ENCODE results near the gene C2CD5. TPM values are rescaled to one million over a fixed set of nuclear protein-coding genes. Genes with fewer than 3 reads are reported as not detected.
"Not testable (repeated sequence)": the region's sequence is repeated elsewhere in the genome, so short reads cannot be mapped to it uniquely, and the experiment has no call there.

C2CD5 gene
- total RNA-seq, 2 experiments from 2014 or later: 29.5 to 31.6 TPM

DNA sequence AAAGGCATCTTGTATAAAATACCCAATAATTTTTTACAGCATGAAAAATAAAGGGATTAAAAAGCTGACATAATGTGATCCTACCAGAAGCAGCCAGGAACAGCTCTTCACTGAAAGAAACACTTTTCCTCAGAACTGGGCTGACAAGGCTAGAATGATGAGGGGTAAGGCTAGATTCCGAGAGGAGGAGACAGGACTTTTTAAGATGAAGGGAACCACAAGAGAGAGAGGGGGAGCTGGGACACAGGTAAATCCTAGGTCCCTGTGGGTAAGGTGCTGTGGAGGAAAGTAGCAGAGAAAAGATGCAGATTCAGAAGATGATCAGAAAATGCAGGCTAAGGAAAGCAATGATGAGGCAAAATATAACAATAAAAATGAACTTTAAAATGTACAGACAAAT, 29.5 kb downstream of the C2CD5 start:
- Mint-ChIP-seq H3K36me3 (ENCODE audit: low read depth) (peaks cover 18% of the 10 kb centered on the region), H3K9me3 (ENCODE audit: low read depth) (no peaks in the 10 kb centered on the region), H3K27ac (no peak overlapping the region), H3K27me3 (no peaks in the 10 kb centered on the region), H3K4me1 (no peaks in the 10 kb centered on the region), H3K4me3 (no peak overlapping the region)
- intact Hi-C loops (cut with DNase I, micrococcal nuclease): no loop called here
- DNase-seq (no peak), ATAC-seq (no peak)
- CTCF ChIA-PET: no interaction called here
- POLR2A ChIA-PET: no interaction called here

DNA sequence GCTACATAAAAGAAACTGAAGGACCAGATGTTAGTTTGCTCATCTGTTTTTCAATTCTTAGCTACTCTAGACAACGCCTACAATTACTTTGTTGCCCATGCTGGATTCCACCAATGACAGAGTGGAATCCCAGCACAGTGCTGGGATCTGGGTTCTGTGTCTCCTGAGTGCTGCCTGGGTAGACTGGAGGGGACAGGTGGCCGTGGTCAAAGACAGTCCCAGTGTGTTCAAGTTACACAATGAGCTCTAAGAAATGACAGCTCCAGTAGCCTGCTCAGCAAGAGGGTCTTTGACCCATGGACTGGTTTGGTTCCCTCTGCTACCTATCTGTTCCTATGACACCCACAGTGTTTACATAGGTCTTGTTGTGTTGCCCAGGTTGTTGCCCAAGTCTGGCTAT, 38.5 kb downstream of the C2CD5 start:
- ATAC-seq: no peak
- no peak for DNase-seq
- ChIA-PET CTCF (interaction anchor here (1.0 to 1.9 kb wide), 4 partner anchors 8 to 21 kb away, joined by 3 to 4 read pairs (median 4); no protein-coding TSS in a partner anchor), POLR2A (no interaction called here)
- peaks cover 21% of the 10 kb centered on the region for H3K36me3 Mint-ChIP-seq (ENCODE audit: low read depth)
- H3K4me1 Mint-ChIP-seq: no peaks in the 10 kb centered on the region
- intact Hi-C loops (cut with DNase I, micrococcal nuclease): no loop called here
- H3K27me3 Mint-ChIP-seq: no peaks in the 10 kb centered on the region
- no peaks in the 10 kb centered on the region for H3K9me3 Mint-ChIP-seq (ENCODE audit: low read depth)
- H3K4me3 Mint-ChIP-seq: no peak overlapping the region
- H3K27ac Mint-ChIP-seq: no peak overlapping the region

DNA sequence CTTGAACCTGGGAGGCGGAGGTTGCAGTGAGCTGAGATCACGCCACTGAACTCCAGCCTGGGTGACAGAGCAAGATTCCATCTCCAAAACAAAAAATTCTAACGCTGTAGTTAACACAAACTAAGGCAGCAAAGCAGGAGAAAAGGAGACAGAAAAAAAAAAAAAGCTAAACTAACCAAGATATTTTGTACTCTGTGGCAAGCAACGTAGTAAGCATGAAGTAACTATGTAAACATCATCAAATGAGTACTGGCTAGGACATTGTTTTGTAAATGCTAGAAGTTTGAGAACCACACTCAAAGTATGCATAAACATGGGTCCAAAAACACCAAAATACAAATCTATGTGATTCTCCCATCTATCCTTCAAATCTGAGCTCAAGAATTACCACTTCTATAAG, 44.2 kb downstream of the C2CD5 start:
- Mint-ChIP-seq H3K27ac (no peak overlapping the region), H3K4me1 (no peaks in the 10 kb centered on the region), H3K36me3 (ENCODE audit: low read depth) (peaks cover 14% of the 10 kb centered on the region), H3K9me3 (ENCODE audit: low read depth) (no peaks in the 10 kb centered on the region), H3K27me3 (no peaks in the 10 kb centered on the region), H3K4me3 (no peak overlapping the region)
- ATAC-seq: no peak
- POLR2A ChIA-PET: no interaction called here
- DNase-seq: no peak
- CTCF ChIA-PET: interaction anchor here (0.5 kb wide), 1 partner anchor 76 kb away, joined by 3 read pairs; no protein-coding TSS in a partner anchor
- intact Hi-C loops (cut with DNase I, micrococcal nuclease): no loop called here

DNA sequence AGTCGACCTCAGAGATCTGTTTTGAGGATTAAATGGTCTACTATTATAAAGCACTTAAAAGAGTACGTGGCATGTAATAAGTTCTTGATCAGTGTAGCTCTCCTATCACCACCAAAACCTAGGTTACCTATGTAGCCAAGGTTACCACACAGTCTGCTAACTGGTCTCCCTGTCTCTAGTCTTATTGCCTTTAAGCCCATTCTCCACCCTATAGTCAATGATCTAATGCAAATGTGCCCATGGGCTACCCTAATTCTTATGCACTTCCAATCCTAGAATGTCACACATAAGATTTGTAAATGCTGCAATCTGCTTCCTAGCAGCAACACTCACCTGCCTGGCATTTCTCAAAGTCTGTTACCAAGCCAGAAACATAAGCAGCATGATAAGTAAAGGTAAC, 44.9 kb downstream of the C2CD5 start:
- POLR2A ChIA-PET: no interaction called here
- H3K27ac Mint-ChIP-seq: no peak overlapping the region
- peaks cover 10% of the 10 kb centered on the region for H3K36me3 Mint-ChIP-seq (ENCODE audit: low read depth)
- no peak overlapping the region for H3K4me3 Mint-ChIP-seq
- CTCF ChIA-PET: no interaction called here
- ATAC-seq: no peak
- intact Hi-C loops (cut with DNase I, micrococcal nuclease): no loop called here
- no peaks in the 10 kb centered on the region for H3K4me1 Mint-ChIP-seq
- DNase-seq: no peak
- no peaks in the 10 kb centered on the region for H3K9me3 Mint-ChIP-seq (ENCODE audit: low read depth)
- H3K27me3 Mint-ChIP-seq: no peaks in the 10 kb centered on the region

DNA sequence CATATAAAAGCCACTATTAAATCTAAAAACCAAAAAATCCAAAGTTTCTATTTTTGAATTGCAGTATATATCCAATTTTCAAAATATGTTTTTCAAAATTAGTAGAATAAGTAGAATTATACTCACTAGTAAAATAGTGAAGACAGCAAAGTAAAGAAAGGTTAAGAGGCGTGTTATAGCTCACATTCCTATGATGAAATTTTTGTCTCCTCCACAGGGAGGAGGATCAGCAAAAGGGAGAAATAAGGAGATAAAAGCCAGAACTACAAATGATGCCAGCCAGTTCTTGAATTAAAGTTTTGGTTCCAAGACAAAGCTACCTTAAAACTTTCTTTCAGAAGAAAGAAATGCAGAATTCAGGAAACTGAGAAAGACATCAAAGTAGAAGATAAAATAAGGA, 50.0 kb downstream of the C2CD5 start:
- Mint-ChIP-seq H3K9me3 (ENCODE audit: low read depth) (no peaks in the 10 kb centered on the region), H3K4me1 (no peaks in the 10 kb centered on the region), H3K4me3 (no peak overlapping the region), H3K36me3 (ENCODE audit: low read depth) (peaks cover 6% of the 10 kb centered on the region), H3K27me3 (no peaks in the 10 kb centered on the region), H3K27ac (no peak overlapping the region)
- ChIA-PET CTCF (interaction anchor here (0.7 to 0.9 kb wide), 2 partner anchors 42 to 1267 kb away, joined by 3 to 4 read pairs; no protein-coding TSS in a partner anchor), POLR2A (no interaction called here)
- no peak for DNase-seq
- intact Hi-C loops (cut with DNase I, micrococcal nuclease): no loop called here
- ATAC-seq: no peak

DNA sequence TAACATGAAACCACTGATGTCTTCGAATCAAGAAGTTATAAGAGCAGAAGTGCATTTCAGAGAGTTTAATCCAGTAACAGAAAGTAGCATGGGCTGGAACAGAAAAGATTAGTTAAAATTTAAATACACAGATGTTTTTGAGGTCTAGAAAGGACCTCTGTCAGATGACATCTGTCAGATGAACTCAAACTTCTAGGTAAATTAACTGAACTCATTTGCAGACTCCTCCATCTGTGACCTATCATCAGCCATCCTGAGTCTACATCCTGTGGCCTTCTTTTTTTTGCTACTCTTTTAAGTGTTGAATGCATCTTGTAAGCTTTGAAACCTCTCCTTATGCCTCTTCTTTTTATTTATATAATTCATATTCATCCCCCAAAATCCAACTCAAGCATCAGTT, 53.3 kb downstream of the C2CD5 start:
- intact Hi-C loops (cut with DNase I, micrococcal nuclease): no loop called here
- Mint-ChIP-seq H3K9me3 (ENCODE audit: low read depth) (no peaks in the 10 kb centered on the region), H3K36me3 (ENCODE audit: low read depth) (peaks cover 17% of the 10 kb centered on the region), H3K4me1 (no peaks in the 10 kb centered on the region), H3K27me3 (no peaks in the 10 kb centered on the region), H3K27ac (no peak overlapping the region), H3K4me3 (no peak overlapping the region)
- ATAC-seq: no peak
- CTCF ChIA-PET: no interaction called here
- POLR2A ChIA-PET: no interaction called here
- no peak for DNase-seq

DNA sequence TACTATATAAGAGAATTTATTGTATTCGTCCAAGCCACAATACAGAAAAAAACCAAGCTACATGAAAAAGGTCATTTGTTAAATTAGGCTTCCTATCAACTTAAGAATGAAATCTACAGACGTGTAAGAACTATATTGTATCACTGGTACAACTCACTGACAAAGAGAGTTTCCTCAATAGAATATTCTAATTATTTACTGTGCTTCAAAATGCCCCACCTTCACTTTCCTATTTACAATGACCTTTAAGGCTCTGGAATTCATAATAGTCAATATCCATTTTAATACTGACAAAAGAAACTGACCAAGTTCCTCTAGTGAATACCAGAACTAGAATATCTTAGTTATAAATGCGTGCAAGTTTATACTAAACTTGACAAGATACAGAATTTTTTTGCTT, 55.9 kb downstream of the C2CD5 start:
- no peak for ATAC-seq
- no peaks in the 10 kb centered on the region for H3K9me3 Mint-ChIP-seq (ENCODE audit: low read depth)
- H3K4me1 Mint-ChIP-seq: no peaks in the 10 kb centered on the region
- intact Hi-C loops (cut with DNase I, micrococcal nuclease): no loop called here
- H3K4me3 Mint-ChIP-seq: no peak overlapping the region
- H3K27me3 Mint-ChIP-seq: no peaks in the 10 kb centered on the region
- peaks cover 26% of the 10 kb centered on the region for H3K36me3 Mint-ChIP-seq (ENCODE audit: low read depth)
- no peak overlapping the region for H3K27ac Mint-ChIP-seq
- DNase-seq: no peak
- CTCF ChIA-PET: no interaction called here
- POLR2A ChIA-PET: no interaction called here

DNA sequence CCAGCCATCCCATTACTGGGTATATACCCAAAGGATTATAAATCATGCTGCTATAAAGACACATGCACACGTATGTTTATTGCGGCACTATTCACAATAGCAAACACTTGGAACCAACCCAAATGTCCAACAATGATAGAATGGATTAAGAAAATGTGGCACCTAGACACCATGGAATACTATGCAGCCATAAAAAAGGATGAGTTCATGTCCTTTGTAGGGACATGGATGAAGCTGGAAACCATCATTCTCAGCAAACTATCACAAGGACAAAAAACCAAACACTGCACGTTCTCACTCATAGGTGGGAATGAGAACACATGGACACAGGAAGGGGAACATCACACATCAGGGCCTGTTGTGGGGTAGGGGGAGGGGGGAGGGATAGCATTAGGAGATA, 56.7 kb downstream of the C2CD5 start:
- DNase-seq; H3K9me3 Mint-ChIP-seq (ENCODE audit: low read depth); H3K4me1 Mint-ChIP-seq; H3K4me3 Mint-ChIP-seq; H3K27me3 Mint-ChIP-seq; CTCF ChIA-PET; POLR2A ChIA-PET; ATAC-seq; H3K27ac Mint-ChIP-seq; intact Hi-C loops (cut with DNase I, micrococcal nuclease): not testable (repeated sequence)
- peaks cover 27% of the 10 kb centered on the region for H3K36me3 Mint-ChIP-seq (ENCODE audit: low read depth)

DNA sequence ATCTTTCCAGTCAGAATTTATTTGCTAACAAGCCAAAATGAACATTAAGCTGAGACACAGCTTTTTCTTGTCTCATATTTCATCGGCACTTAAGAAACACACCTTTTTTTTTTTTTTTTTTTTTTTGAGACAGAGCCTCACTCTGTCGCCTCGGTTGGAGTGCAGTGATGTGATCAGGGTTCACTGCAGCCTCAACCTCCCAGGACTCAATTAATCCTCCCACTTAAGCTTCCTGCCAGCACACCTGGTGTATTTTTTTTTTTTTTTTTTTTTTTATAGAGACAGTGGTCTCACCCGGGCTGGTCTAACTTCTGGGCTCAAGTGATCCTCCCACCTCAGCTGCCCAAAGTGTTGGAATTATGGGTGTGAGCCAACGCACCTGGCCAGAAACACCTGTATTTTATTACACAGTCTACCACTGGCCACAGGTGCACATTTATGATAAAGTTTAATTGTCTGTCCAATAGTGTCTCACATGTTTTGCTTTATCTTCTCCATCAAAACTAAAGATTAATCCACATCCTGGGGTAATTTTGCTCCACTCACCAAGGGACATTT, 62.7 kb downstream of the C2CD5 start:
- Mint-ChIP-seq H3K4me3 (no peak overlapping the region), H3K4me1 (peaks cover 17% of the 10 kb centered on the region), H3K27ac (no peak overlapping the region), H3K27me3 (no peaks in the 10 kb centered on the region), H3K36me3 (ENCODE audit: low read depth) (peaks cover 30% of the 10 kb centered on the region), H3K9me3 (ENCODE audit: low read depth) (no peaks in the 10 kb centered on the region)
- ChIA-PET POLR2A (no interaction called here), CTCF (no interaction called here)
- intact Hi-C loops (cut with DNase I, micrococcal nuclease): loop anchor here in 1 of 2 experiments (5.0 kb wide), 1 partner anchor 146 kb away; the partner anchor contains the start of gene ETNK1
- ATAC-seq: no peak
- DNase-seq: no peak

DNA sequence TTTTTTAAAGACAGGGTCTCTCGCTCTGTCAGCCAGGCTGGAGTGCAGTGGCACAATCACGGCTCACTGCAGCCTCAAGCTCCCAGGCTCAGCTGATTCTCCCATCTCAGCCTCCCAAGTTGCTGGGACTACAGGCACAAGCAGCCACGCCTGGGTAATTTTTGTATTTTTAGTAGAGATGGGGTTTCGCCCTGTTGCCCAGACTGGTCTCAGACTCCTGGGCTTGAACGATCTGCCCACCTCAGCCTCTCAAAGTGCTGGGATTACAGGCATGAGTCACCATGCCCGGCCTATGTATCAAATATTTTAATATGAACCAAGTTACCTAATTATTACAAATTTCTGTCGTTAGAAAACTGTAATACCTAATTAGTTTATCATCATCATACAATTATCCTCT, 63.5 kb downstream of the C2CD5 start:
- intact Hi-C loops (cut with DNase I, micrococcal nuclease): loop anchor here in 1 of 2 experiments (5.0 kb wide), 1 partner anchor 146 kb away; the partner anchor contains the start of gene ETNK1
- Mint-ChIP-seq H3K4me1 (peaks cover 17% of the 10 kb centered on the region), H3K36me3 (ENCODE audit: low read depth) (peaks cover 30% of the 10 kb centered on the region)
- H3K9me3 Mint-ChIP-seq (ENCODE audit: low read depth); DNase-seq; H3K27me3 Mint-ChIP-seq; POLR2A ChIA-PET; H3K4me3 Mint-ChIP-seq; ATAC-seq; H3K27ac Mint-ChIP-seq: not testable (repeated sequence)
- CTCF ChIA-PET: interaction anchor here (0.6 kb wide), 1 partner anchor 801 kb away, joined by 3 read pairs; no protein-coding TSS in a partner anchor

DNA sequence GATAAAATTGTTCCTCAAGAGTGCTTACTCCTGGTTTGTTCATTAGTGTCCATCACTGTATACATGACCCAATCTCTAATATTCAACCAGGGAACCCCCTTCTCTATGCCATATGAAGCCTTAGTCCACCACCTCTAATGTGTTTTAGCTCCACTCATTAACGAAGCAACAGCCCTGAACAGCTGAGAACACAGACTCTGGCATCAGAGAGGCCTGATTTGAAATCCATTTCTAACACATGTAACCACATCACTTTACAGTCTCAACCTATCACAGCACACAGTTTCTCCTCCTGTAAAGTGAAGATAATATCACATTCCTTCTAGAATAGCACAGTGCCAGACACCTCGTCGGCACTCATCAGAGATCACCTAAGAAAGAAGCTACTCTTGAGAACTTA, 64.3 kb downstream of the C2CD5 start:
- peak; percentile 30 for ATAC-seq
- intact Hi-C loops (cut with DNase I, micrococcal nuclease): loop anchor here in 1 of 2 experiments (5.0 kb wide), 1 partner anchor 147 kb away; the partner anchor contains the start of gene ETNK1
- DNase-seq: no peak
- Mint-ChIP-seq H3K4me3 (no peak overlapping the region), H3K27me3 (no peaks in the 10 kb centered on the region), H3K36me3 (ENCODE audit: low read depth) (peaks cover 28% of the 10 kb centered on the region), H3K27ac (no peak overlapping the region), H3K9me3 (ENCODE audit: low read depth) (no peaks in the 10 kb centered on the region), H3K4me1 (peaks cover 17% of the 10 kb centered on the region)
- POLR2A ChIA-PET: no interaction called here
- CTCF ChIA-PET: interaction anchor here (0.6 kb wide), 1 partner anchor 800 kb away, joined by 3 read pairs; no protein-coding TSS in a partner anchor

DNA sequence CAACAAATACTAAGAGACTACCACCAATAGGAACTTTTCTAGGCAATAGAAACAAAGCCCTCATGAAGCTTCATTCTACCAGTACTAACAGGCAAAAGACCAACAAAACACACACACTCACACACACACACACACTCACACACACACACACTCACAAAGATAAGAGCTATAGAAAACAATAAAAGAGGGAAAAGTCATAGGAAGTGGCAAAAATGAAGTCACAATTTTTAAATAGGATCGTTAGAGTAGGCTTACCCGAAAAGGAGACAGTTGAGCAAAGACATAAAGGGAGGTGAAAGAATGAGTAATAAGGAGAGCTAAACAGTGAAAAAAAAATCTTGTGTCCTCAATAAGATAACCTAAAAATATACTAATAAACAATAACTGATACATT, 66.5 kb downstream of the C2CD5 start:
- intact Hi-C loops (cut with DNase I, micrococcal nuclease): no loop called here
- ChIA-PET POLR2A (no interaction called here), CTCF (interaction anchor here (0.9 to 1.4 kb wide), 3 partner anchors 10 to 357 kb away, joined by 3 to 4 read pairs (median 4); no protein-coding TSS in a partner anchor)
- Mint-ChIP-seq H3K9me3 (ENCODE audit: low read depth) (no peaks in the 10 kb centered on the region), H3K4me3 (no peak overlapping the region), H3K27me3 (no peaks in the 10 kb centered on the region), H3K4me1 (peaks cover 27% of the 10 kb centered on the region), H3K27ac (peak overlapping the region; percentile 69), H3K36me3 (ENCODE audit: low read depth) (peaks cover 26% of the 10 kb centered on the region)
- DNase-seq (no peak), ATAC-seq (peak; percentile 33)

Measured in activated CD4-positive, alpha-beta T cell treated with anti-CD3 and anti-CD28 coated beads for 36 hours (primary cell).